Measurements from ENCODE around the gene BMPR2.

The BMPR2 gene

DNA sequence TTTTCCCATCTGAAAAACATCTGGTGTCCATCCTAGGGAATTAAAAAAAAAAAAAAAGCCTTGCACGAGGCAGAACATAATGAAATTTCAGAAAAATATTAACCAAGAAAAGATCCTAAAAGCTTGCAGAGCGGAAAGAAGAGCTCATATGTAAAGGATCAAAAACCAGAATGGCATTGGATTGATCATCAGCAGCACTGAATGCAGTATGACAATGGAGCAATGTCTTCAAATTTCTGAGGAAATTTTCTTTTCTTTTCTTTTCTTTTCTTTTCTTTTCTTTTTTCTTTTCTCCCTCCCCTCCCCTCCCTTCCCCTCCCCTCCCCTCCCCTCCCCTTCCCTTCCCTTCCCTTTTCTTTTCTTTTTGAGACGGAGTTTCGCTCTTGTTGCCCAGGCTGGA, 237.4 kb downstream of the BMPR2 start:
- DNase-seq (ENCODE audit: low spot score) = no peak
- no peak overlapping the region for H3K27ac ChIP-seq
- ChIA-PET POLR2A (ENCODE audit: low non-redundant PET) (no interaction called here), CTCF (no interaction called here)
- no peak for TF ChIP-seq CTCF (conservative IDR thresholded peaks at IDR 0.05; ENCODE audit: low read depth)

Data from RWPE1 (cell line).